HepG2 (cell line): ENCODE measurements around the gene TTLL6. TPM values are rescaled to one million over a fixed set of nuclear protein-coding genes. Genes with fewer than 3 reads are reported as not detected.

Experiments
- ATAC-seq: fragments of 200-7000 bp; cut with Tn5 transposase; 3 replicates; pipeline ENCODE4 v1.9.1; 2020; ENCODE audit warnings: mild to moderate bottlenecking, moderate library complexity
- BruUV-seq: library from RNA; stranded (reverse); fragments of 400-500 nt; replicated peaks from 2 replicates; lab custom pipeline; 2021; lab: Mats Ljungman, UMichigan
- CTCF ChIA-PET: fragments of 300-600 bp; formaldehyde crosslinking; extraction: SDS; loops from one replicate; lab custom pipeline; 2021; ENCODE audit warnings: low total read pairs, inconsistent platforms, low intra/inter-chr PET ratio; lab: Yijun Ruan, JAX
- POLR2A ChIA-PET: fragments of 350-600 bp; sonication (Branson Sonifier 250); formaldehyde crosslinking; loops from one replicate; lab custom pipeline; 2020; ENCODE audit warnings: antibody characterized with exemption, inconsistent platforms; lab: Yijun Ruan, JAX
- DNase-seq: peaks from one replicate; pipeline ENCODE4 v3.0.0-alpha.2; 2015; ENCODE audit warnings: low spot score
- FAIRE-seq: peaks from 3 replicates; lab custom pipeline; 2011; peaks lifted over from hg19 to GRCh38; lab: Jason Lieb, UNC
- H2AFZ ChIP-seq: one replicate; pipeline ENCODE4 v1.6.1; 2011; ENCODE audit warnings: low read length, inconsistent platforms
- H3K27ac ChIP-seq: fragments of 300-600 bp; 3 replicates; pipeline ENCODE4 v1.8.0; 2011; ENCODE audit warnings: mixed run types, mild to moderate bottlenecking, mixed read lengths, low read length, inconsistent platforms; ENCODE audit not compliant: insufficient read depth; ENCODE audit errors: extremely low read length
- H3K27me3 ChIP-seq, 2 experiments: fragments of 200-600 bp in 1 of 2; 2 replicates in 1 of 2; 3 replicates in 1 of 2; pipeline versions ENCODE4 v1.6.0 to v1.8.0; 2011; ENCODE audit warnings: low read length in 2 of 2, mild to moderate bottlenecking in 2 of 2, moderate library complexity in 2 of 2, inconsistent platforms in 1 of 2; ENCODE audit not compliant: insufficient read depth in 2 of 2, control insufficient read depth in 1 of 2
- H3K36me3 ChIP-seq, 2 experiments: fragments of 200-600 bp in 1 of 2; replicated peaks in 1 of 2; 2 replicates in 1 of 2; 3 replicates in 1 of 2; pipeline versions ENCODE4 v1.5.1 to v1.8.0; 2011; ENCODE audit warnings: low read length in 2 of 2, inconsistent platforms in 1 of 2; ENCODE audit not compliant: insufficient read depth in 2 of 2, control insufficient read depth in 1 of 2
- H3K4me1 ChIP-seq: 2 replicates; pipeline ENCODE4 v1.5.1; 2012; ENCODE audit warnings: low read length, inconsistent platforms; ENCODE audit not compliant: insufficient read depth
- H3K4me2 ChIP-seq: 2 replicates; pipeline ENCODE4 v1.6.0; 2011; ENCODE audit warnings: low read depth, low read length, inconsistent platforms
- H3K4me3 ChIP-seq, 3 experiments: fragments of 200-600 bp in 1 of 3; sonication (generic), shearing (Covaris generic) in 1 of 3; replicated peaks in 1 of 3; 2 replicates each; pipeline ENCODE4 v1.5.1; 2011 to 2016; ENCODE audit warnings: low read length in 3 of 3, inconsistent platforms in 2 of 3, low read depth in 2 of 3, mild to moderate bottlenecking in 2 of 3, control low read depth in 1 of 3, mixed read lengths in 1 of 3; ENCODE audit not compliant: insufficient read depth in 1 of 3
- H3K79me2 ChIP-seq: one replicate; pipeline ENCODE4 v1.6.1; 2011; ENCODE audit warnings: low read length, inconsistent platforms; ENCODE audit not compliant: insufficient read depth
- H3K9ac ChIP-seq: 2 replicates; pipeline ENCODE4 v1.6.0; 2011; ENCODE audit warnings: mild to moderate bottlenecking, low read depth, low read length, inconsistent platforms; ENCODE audit not compliant: insufficient read depth
- H3K9me3 ChIP-seq: 2 replicates; pipeline ENCODE4 v1.5.1; 2012; ENCODE audit warnings: mild to moderate bottlenecking, low read length
- H4K20me1 ChIP-seq: 2 replicates; pipeline ENCODE4 v1.6.0; 2011; ENCODE audit warnings: inconsistent platforms, mild to moderate bottlenecking, low read length, moderate library complexity; ENCODE audit not compliant: insufficient read depth
- GMEB1 ChIP-seq: sonication (generic); formaldehyde crosslinking; IDR thresholded peaks from 2 replicates; pipeline ENCODE4 v1.5.1; 2020; ENCODE audit warnings: missing genetic modification reagents, mild to moderate bottlenecking, borderline replicate concordance
- HOXA5 ChIP-seq: sonication (generic); formaldehyde crosslinking; IDR thresholded peaks from 2 replicates; pipeline ENCODE4 v1.4.0; 2020; ENCODE audit warnings: missing genetic modification reagents
- MED13 ChIP-seq: sonication (generic); formaldehyde crosslinking; IDR thresholded peaks from 2 replicates; pipeline ENCODE4 v1.5.0; 2020; ENCODE audit warnings: missing genetic modification reagents
- NCOA5 ChIP-seq: sonication (generic); formaldehyde crosslinking; IDR thresholded peaks from 2 replicates; pipeline ENCODE4 v1.4.0; 2020; ENCODE audit warnings: missing genetic modification reagents
- NR2C2 ChIP-seq: sonication (generic); formaldehyde crosslinking; IDR thresholded peaks from 2 replicates; pipeline ENCODE4 v1.4.0; 2020; ENCODE audit warnings: missing genetic modification reagents, mild to moderate bottlenecking, moderate library complexity, borderline replicate concordance
- RXRB ChIP-seq: IDR thresholded peaks from 2 replicates; pipeline ENCODE4 v1.6.1; 2016; ENCODE audit warnings: borderline replicate concordance, missing genetic modification reagents, missing compliant biosample characterization
- SETDB1 ChIP-seq: sonication (generic); formaldehyde crosslinking; IDR thresholded peaks from 2 replicates; pipeline ENCODE4 v1.5.1; 2020; ENCODE audit warnings: missing genetic modification reagents, mild to moderate bottlenecking, borderline replicate concordance
- ZFAT ChIP-seq: sonication (generic); formaldehyde crosslinking; conservative IDR thresholded peaks from 2 replicates; pipeline ENCODE4 v1.8.1; 2023; ENCODE audit warnings: missing genetic modification reagents, inconsistent platforms
- ZNF280B ChIP-seq: sonication (generic); formaldehyde crosslinking; IDR thresholded peaks from 2 replicates; pipeline ENCODE4 v1.5.0; 2020; ENCODE audit warnings: missing genetic modification reagents, mild to moderate bottlenecking, borderline replicate concordance
- ZNF282 ChIP-seq: fragments of 450-650 bp; IDR thresholded peaks from 2 replicates; pipeline ENCODE4 v1.6.1; 2018; ENCODE audit not compliant: partially characterized antibody
- ZNF441 ChIP-seq: sonication (generic); formaldehyde crosslinking; IDR thresholded peaks from 2 replicates; pipeline ENCODE4 v1.7.0; 2021; ENCODE audit warnings: missing genetic modification reagents, borderline replicate concordance
- ZNF558 ChIP-seq: sonication (generic); formaldehyde crosslinking; IDR thresholded peaks from 2 replicates; pipeline ENCODE4 v1.9.0; 2022; ENCODE audit warnings: mild to moderate bottlenecking, missing genetic modification reagents, borderline replicate concordance
- WGBS: methylation state at CpG from one replicate; pipeline ENCODE4 v1.1.6; 2017; ENCODE audit warnings: low lambda C conversion rate; 5-methylcytosine and 5-hydroxymethylcytosine counted together
- in situ Hi-C: cut with HindIII; loops from 2 replicates; pipeline ENCODE4 v1.10.0; 2017; ENCODE audit warnings: low pct_unique_long_range_greater_than_20kb; ENCODE audit not compliant: extremely low pct_ligation_motif_present
- intact Hi-C: fragments of 100-400 bp; cut with micrococcal nuclease; formaldehyde crosslinking; loops from one replicate; pipeline ENCODE4 v1.10.0; 2022; ENCODE audit not compliant: unreplicated experiment
- polyA plus RNA-seq, 8 experiments: library from polyadenylated mRNA; depleted of rRNA in 3 of 8; stranded (reverse) in 7 of 8; unstranded in 1 of 8; fragments of >200 nt; fragmentation: Illumina TruSeq in 4 of 8; extraction: Trizol in 4 of 8; gene quantifications; 2 replicates each; pipeline versions ENCODE4 v1.2.1 to v1.2.3, GENCODE V29; 2011 to 2016; ENCODE audit warnings: low read depth in 4 of 8, missing spikeins in 1 of 8, mixed read lengths in 1 of 8; ENCODE audit not compliant: insufficient read depth in 1 of 8
- total RNA-seq, 5 experiments: library from RNA; depleted of rRNA; stranded (reverse); fragments of >200 nt; fragmentation: Illumina TruSeq; extraction: Trizol; gene quantifications; 2 replicates each; pipeline ENCODE4 v1.2.3, GENCODE V29; 2016; ENCODE audit warnings: low read depth in 1 of 5
- TF ChIP-seq, protein P1 (sequence below): sonication (generic); formaldehyde crosslinking; conservative IDR thresholded peaks from 2 replicates; pipeline ENCODE4 v1.4.0; 2020; ENCODE audit warnings: mild to moderate bottlenecking, missing genetic modification reagents, moderate library complexity
- TF ChIP-seq, protein P2 (sequence below): sonication (generic); formaldehyde crosslinking; IDR thresholded peaks from 2 replicates; pipeline ENCODE4 v1.8.1; 2023; ENCODE audit warnings: missing genetic modification reagents, inconsistent platforms, borderline replicate concordance
- TF ChIP-seq, protein P3 (sequence below): sonication (generic); formaldehyde crosslinking; IDR thresholded peaks from 2 replicates; pipeline ENCODE4 v1.4.0; 2020; ENCODE audit warnings: missing genetic modification reagents
- TF ChIP-seq, protein P4 (sequence below): IDR thresholded peaks from 2 replicates; pipeline ENCODE4 v1.6.1; 2016; ENCODE audit warnings: mild to moderate bottlenecking, missing biosample characterization, missing genetic modification reagents

Gene TTLL6
- total and polyA plus RNA-seq, 2 of the 13 experiments (the other 11 are each of a cell fraction or from before 2014, with no cell fraction given): 0.04 to 0.08 TPM

GRCh38 chr17:48834973-48835372 is 17.9 kb upstream of the TTLL6 start:
- Histone ChIP-seq H3K27ac (no peak overlapping the region), H3K79me2 (peaks cover 43% of the 10 kb centered on the region), H3K9ac (no peak overlapping the region), H3K9me3 (no peaks in the 10 kb centered on the region), H4K20me1 (peaks cover 4% of the 10 kb centered on the region; the same call in 1 of the 2 replicates), H3K4me2 (no peak overlapping the region), H3K4me1 (peaks cover 31% of the 10 kb centered on the region), H3K4me3 (no peak overlapping the region), H2AFZ (no peak overlapping the region), H3K36me3 (peaks cover 0 to 5% of the 10 kb centered on the region in 2 experiments; a peak in 1 of 5 replicates), H3K27me3 (no peaks in the 10 kb centered on the region; a peak in 1 of 5 replicates)
- intact Hi-C loops (no loop called here), in situ Hi-C loops (no loop called here)
- DNase-seq: no peak
- BruUV-seq: no TSS peak
- WGBS: 83% methylated on average over 2 of the region's 2 CpGs
- no peak for FAIRE-seq
- ATAC-seq: no peak
- ChIA-PET CTCF (no interaction called here), POLR2A (interaction anchor here (0.7 kb wide), 1 partner anchor 37 kb away, joined by 3 read pairs; no protein-coding TSS in a partner anchor)
- TF ChIP-seq NR2C2 (CRISPR knock-in tag): no peak
- no peak for TF ChIP-seq HOXA5 (CRISPR knock-in tag)
- no peak for TF ChIP-seq ZNF280B (CRISPR knock-in tag)
- TF ChIP-seq, protein P1, sequence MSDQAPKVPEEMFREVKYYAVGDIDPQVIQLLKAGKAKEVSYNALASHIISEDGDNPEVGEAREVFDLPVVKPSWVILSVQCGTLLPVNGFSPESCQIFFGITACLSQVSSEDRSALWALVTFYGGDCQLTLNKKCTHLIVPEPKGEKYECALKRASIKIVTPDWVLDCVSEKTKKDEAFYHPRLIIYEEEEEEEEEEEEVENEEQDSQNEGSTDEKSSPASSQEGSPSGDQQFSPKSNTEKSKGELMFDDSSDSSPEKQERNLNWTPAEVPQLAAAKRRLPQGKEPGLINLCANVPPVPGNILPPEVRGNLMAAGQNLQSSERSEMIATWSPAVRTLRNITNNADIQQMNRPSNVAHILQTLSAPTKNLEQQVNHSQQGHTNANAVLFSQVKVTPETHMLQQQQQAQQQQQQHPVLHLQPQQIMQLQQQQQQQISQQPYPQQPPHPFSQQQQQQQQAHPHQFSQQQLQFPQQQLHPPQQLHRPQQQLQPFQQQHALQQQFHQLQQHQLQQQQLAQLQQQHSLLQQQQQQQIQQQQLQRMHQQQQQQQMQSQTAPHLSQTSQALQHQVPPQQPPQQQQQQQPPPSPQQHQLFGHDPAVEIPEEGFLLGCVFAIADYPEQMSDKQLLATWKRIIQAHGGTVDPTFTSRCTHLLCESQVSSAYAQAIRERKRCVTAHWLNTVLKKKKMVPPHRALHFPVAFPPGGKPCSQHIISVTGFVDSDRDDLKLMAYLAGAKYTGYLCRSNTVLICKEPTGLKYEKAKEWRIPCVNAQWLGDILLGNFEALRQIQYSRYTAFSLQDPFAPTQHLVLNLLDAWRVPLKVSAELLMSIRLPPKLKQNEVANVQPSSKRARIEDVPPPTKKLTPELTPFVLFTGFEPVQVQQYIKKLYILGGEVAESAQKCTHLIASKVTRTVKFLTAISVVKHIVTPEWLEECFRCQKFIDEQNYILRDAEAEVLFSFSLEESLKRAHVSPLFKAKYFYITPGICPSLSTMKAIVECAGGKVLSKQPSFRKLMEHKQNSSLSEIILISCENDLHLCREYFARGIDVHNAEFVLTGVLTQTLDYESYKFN (CRISPR knock-in tag): no peak
- no peak for TF ChIP-seq RXRB (CRISPR knock-in tag)
- TF ChIP-seq, protein P2, sequence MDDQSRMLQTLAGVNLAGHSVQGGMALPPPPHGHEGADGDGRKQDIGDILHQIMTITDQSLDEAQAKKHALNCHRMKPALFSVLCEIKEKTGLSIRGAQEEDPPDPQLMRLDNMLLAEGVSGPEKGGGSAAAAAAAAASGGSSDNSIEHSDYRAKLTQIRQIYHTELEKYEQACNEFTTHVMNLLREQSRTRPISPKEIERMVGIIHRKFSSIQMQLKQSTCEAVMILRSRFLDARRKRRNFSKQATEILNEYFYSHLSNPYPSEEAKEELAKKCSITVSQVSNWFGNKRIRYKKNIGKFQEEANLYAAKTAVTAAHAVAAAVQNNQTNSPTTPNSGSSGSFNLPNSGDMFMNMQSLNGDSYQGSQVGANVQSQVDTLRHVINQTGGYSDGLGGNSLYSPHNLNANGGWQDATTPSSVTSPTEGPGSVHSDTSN (CRISPR knock-in tag): no peak
- no peak for TF ChIP-seq ZNF441 (CRISPR knock-in tag)
- TF ChIP-seq ZFAT (CRISPR knock-in tag): no peak
- TF ChIP-seq ZNF558 (CRISPR knock-in tag): no peak
- TF ChIP-seq MED13: no peak
- no peak for TF ChIP-seq SETDB1 (CRISPR knock-in tag)
- TF ChIP-seq, protein P3, sequence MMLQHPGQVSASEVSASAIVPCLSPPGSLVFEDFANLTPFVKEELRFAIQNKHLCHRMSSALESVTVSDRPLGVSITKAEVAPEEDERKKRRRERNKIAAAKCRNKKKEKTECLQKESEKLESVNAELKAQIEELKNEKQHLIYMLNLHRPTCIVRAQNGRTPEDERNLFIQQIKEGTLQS (CRISPR knock-in tag): no peak
- TF ChIP-seq GMEB1 (CRISPR knock-in tag): no peak
- TF ChIP-seq, protein P4, sequence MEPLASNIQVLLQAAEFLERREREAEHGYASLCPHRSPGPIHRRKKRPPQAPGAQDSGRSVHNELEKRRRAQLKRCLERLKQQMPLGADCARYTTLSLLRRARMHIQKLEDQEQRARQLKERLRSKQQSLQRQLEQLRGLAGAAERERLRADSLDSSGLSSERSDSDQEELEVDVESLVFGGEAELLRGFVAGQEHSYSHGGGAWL (CRISPR knock-in tag): no peak
- no peak for TF ChIP-seq ZNF282
- no peak for TF ChIP-seq NCOA5 (CRISPR knock-in tag)
